ENCODE data around the gene FEM1B.
"Not testable (repeated sequence)": the region's sequence is repeated elsewhere in the genome, so short reads cannot be mapped to it uniquely, and the experiment has no call there.

Gene FEM1B

DNA sequence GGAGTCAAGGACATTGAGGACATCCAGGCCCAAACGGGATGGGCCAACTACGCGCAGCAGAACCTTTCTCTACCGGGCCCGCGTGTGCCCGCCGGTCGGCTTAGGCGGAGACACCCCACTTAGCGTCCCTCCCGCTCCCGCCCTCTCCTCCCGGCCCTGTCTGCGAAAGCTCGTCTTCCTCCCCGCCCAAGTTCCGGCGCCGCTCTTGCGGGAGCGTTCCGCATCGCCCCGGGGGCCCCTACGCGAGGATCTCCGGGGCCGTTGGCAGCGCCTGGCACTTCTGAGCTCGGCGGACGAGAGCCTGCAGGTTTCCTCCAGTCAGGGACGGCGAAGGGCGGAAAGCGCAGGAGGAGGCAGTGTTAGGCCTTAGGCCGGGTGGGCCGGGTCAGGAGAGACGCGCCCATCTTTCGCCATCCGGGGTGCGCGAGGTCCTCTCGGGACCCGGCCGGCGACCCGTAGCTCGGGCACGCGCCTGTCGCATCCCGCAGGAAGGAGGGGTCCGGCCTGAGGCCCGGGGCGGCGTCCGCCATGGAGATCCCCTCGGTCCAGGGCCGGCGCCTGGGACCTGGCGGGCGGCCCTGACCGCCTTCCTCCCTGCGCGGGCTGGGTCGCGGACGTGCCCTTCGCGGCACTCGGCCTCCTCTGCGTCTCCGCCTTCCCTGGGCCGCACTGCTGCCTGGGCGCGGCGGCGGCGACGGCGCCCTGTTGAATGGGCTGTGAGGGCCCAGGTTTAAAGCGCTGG, at the start of gene FEM1B:
FEM1B (plus strand) TSS at position 143 of the 742 bp plus-strand sequence. CDS start 673 bp downstream, outside the sequence.
- DNase-seq = peak; percentile 73

DNA sequence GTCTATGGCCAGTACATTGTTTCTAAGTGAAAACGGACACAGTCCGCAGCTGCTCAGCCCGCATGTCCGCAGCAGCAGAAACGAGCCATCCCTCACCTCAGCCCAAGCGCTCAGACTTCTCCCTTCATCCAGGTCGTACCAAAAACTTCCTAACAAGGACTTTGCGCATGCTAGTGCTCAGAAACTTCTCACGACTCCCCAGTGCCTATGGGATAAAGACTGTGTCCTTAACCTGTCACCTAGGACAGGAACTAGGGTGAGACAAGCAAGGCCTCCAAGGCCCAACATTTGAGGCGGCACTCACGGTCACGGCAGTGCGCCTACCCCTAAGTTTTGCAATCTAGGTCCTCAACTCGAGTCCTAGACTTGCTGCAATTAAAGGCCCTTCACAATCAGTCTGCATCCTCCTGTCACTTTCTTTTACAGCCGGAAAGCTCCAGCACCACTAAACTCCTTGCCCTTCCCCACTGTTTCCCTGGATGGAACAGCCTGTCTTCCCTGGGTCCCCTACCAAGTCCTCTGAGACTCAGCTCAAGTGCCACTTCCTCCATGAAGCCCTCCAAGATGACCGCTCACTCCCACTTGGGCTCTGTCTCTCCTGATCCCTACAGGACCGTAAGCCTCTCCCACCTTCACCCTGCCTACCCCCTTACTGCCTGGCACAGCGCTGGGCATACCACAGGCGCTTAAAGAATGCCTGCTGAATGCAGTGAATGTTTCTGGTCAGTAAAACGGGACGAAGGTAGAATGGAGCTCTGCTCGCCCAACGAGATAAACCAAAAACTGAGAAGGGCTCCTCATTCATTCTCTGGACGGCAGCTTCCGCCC, 49.2 kb upstream of the FEM1B start:
- no peak for DNase-seq

DNA sequence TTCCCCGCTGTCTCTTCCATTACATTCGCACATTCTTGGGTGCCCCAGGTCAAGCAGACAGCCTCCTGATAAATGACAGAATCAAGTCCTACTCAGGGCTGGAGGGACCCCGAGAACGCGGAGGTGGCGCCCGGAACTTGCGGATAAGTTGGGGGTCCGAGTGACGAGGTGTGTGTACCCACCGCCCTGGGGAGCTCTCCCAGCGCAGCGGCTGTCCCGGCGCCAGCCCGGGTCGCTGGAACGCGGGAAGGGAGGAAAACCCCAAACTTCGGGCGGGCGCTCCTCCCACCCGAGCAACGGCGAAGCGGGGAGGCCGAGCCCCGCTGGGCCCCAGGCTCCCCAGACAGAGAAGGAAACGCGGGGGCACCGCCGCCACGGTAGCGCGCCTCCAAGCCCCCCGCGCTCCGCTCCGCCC, 48.6 kb upstream of the FEM1B start:
- no peak for DNase-seq

DNA sequence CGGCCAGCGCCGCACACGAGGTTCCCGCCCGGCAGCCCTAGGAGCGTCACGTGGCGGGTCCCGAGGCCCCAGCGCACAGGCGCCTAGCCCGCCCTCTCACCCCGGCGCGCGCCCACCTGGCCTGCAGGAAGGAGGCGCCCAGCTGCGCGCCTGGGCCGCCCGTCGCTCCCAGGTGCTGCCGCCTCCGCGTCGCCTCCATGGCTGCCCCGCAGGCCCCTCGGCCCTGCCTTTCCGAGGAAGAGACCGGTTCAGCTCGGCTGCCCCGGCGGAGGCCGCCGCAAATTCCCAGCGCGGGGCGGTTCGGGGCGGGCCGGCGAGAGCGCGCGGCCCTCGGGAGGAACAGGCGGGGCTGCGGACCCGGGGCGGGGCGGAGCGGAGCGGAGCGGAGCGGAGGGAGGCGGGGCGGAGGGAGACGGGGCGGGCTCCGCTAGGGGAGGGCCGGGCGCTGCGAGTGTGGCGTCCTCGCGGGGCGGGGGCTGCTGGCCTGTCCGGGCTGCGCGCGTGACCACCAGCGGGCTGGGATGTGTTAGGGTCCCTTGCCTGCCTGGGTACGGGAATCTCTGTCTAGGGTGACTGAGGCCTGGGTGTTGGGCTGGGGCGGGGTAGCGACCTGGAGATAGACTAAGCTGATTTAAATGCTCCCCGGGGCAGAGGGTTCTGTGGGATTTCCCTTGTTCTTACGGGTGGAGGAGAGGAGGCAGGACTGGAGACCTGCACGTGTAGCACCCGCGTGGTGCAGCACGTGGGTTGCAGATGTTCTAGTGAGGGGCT, 48.0 kb upstream of the FEM1B start, which contains the start of gene CLN6:
CLN6 (minus strand) TSS at position 343 of the 771 bp plus-strand sequence; CDS start at position 199, 144 bp downstream.
- DNase-seq = peak; percentile 55

DNA sequence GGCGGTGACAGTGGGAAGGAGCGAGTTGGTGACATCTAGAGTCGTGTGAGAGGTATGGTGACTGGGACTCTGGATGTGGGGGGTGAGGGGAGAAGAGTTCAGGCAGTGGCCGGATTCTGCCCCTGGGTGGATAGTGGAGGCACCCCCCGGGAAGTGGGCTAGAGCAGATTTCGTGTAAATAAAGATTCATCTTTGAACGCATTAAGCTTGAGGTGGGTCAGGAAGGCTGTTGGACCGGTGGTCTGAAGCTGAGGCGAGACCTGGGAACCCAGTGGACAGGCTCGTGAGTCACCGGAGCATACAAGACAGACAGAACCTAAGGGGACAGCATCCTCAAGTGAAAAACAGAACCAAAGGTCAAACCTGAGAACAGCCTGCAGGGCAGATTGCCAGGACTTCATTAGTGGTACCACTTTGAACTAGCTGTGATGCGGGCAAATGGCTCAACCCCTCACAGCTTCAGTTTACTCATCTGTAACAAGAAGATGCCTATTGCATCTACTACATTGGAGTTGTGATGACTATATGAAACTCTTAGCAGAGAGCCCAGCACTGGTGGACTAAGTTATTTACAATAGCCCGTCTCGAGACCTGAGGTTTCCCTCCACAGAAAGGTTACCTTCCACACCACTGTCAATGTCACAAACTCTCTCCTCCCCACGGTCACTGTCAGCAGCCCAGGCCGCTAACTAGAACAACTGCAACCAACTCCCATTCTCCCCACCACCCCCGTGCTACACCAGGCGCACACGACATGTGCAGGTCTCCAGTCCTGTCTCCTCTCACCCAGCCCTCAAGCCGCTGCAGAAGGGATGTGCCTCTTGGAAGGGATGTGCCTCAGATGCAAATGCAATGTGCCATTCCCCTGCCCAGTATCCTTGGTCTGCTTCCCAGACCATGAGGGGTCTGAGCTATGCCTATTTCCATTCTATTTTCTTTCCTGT, 47.1 kb upstream of the FEM1B start:
- no peak for DNase-seq

DNA sequence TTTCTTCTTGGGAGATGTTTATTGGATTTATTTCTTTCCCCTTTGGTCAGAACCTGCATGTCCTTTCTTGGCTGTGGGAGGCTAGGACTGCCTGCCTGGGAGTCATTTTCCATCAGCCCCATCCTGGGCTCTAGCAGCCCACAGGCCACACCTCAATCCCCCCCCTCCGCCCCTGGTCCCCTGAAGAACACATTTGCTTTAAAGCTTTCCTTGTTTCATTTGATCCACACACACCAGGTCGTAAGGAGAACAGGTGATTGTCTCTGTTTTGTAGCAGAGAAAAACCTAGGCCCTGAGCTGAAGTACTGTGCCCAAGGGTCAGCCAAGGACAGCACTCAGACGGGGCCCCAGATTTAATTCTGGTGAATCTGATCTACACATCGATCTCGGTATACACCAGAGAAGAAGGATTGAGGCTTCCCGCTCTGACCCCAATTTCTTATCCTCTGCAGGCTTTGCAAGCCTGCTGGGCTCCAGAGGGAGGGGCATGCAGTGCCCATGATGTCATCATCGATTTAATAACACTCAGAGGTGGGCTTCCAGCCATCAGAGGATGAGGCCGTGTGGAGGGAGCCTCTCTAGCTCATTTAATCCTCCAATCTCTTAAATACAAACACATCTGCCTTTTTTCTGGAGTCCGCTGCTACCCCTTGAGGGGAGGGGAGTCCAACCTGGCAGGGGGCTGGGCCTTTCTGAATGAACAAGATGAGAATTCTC, 46.3 kb upstream of the FEM1B start:
- DNase-seq = peak; percentile 8

DNA sequence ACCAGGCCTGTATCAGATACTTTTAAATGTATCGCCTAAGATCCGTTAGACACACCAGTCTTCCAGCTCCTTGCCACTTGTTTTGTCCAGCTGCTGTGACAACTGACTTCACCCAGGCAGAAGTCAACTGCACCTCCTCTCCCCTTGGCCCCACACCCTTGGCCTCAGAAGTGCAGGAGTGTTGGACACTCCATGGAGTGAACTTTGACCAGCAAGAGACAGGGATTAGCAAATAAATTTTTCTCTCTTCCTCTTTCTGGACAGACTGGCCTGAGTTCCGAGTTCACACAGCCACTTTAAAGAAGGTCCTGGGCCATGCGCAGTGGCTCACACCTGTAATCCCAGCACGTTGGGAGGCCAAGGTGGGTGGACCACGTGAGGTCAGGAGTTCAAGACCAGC, 45.1 kb upstream of the FEM1B start:
- DNase-seq = no peak

DNA sequence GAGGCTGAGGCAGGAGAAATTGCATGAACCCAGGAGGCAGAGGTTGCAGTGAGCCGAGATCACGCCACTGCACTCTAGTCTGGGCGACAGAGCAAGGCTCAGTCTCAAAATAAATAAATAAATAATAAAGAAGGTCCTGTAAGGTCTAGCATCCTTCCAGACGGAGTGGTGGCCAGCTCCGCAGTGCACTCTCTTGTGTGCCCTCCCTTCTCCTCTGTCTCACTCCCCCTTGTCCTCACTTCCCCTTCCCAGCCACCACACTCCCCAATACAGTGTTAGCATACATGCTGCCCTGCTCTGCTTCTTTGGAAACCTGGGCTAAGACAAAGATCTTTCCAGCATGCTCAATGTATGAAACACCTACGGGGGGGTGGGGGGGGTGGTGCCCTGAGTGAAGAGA, 44.6 kb upstream of the FEM1B start:
- no peak for DNase-seq

DNA sequence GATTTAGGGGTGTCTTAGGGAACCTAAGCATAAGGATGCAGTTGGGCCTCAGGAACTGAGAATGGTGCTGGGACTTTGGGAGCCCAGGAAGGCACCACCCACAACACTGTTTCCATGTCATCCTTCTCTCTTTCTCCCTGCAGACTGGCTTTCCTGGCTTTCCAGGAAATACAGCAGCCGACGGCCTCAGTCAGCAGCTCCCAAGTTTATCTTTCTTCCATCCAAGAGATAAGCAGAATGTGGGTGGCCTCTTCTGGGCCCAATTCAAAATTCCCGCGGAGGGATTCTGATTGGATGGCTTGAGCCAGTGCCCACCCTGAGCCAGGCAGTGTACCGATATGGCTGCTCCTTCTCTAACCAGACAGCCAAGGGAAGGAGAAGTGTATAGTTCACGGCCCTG, 43.5 kb upstream of the FEM1B start:
- DNase-seq = no peak

DNA sequence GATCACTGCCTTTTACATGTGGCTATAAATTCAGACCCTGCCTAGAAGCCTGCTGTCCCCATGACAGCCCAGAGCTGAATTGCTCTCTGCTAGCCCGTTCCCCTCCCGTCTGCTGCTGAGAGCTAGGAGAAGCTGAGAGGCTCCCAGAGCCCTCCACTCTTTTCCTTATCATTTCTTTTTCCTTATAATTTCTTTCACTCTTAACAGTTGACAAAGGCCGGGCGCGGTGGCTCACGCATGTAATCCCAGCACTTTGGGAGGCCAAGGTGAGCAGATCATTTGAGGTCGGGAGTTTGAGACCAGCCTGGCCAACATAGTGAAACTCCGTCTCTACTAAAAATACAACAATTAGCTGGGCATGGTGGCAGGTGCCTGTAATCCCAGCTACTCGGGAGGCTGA, 43.0 kb upstream of the FEM1B start:
- not testable (repeated sequence) for DNase-seq

DNA sequence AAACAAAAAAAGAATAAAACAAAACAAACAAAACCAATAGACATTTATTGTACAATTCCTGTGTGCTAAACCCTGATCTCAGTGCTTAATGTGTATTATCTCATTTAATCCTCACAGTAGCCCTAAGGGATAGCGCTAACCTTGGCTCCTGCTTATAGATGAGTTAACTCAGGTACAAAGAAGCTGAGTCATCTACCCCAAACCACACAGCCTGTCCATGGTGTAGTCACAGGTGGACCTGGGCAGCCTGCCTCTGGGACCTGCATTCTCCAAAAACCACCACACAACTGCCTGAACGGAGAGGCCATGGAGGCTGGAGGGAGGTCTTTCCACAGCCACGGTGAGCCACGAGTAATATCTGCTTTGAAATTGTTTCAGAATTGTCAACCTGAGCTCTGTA, 42.5 kb upstream of the FEM1B start:
- no peak for DNase-seq

DNA sequence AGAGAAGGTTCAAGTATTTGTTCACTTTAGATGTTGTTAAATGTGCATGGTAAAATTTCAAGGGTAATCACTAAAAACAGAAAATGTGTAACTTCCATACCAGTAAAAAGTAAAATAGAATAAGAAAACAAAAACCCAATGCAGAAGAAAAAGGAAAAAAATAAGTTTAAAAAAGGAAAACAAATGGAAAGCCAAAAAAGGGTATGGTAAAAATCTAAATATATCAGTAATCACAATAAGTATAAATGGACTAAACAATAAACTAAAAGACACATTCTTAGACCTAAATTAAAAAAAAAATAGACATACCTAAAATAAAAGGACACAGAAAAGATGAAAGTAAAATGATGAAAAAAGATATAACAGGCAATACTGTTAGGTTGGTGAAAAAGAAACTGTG, 38.5 kb upstream of the FEM1B start:
- no peak for DNase-seq

DNA sequence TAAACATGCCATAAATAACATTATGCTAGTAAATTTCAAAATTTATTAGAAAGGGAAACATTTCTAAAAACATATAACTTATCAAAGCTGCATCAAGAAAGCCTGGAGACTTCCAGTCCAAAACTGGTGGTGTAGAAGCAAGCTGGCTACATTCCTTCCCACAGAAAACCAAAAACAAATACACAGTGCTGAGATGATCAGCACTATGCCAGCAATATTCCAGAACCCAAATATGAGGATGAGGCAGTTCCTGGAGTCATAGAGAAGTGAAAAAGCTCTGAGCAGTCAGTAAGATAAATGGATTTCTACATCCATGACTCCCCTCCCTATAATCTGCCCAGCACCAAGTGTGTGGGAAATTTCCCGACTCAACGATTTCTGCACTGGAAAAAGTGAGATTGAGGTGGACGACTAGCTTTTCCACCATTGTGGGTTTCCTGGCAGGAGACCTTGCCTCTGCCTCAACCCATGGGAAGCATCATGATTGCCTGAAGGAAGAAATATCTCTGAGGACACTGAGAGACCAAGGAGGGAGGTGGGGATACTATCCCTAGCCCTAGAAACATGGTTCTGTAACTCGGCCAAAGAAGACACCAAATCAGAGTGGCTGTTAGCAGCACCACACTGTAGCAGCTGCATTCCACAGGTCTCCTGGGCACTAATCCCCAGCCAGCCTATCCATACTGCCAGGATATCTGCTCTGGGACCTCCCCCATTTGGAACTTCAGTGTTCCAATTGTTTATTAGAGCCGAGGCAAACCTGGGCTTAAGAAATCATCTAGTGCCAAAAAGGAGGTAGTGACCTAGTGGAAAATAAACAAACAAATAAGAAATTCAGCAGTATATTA, 36.2 kb upstream of the FEM1B start:
- DNase-seq = no peak

DNA sequence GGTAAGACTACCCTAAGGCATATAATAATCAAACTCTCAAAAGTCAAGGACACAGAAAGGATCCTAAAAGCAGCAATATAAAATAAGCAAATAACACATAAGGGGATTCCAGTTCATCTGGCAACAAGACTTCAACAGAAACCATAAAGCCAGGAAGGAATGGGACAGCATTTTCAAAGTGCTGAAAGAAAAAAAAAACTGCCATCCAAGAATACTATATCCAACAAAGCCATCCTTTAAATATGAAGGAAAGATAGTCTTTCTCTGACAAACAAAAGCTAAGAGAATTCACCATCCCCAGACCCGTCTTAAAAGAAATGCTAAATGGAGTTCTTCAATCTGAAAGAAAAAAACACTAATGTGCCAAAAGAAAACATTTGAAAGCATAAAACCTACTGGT, 33.3 kb upstream of the FEM1B start:
- DNase-seq = no peak

DNA sequence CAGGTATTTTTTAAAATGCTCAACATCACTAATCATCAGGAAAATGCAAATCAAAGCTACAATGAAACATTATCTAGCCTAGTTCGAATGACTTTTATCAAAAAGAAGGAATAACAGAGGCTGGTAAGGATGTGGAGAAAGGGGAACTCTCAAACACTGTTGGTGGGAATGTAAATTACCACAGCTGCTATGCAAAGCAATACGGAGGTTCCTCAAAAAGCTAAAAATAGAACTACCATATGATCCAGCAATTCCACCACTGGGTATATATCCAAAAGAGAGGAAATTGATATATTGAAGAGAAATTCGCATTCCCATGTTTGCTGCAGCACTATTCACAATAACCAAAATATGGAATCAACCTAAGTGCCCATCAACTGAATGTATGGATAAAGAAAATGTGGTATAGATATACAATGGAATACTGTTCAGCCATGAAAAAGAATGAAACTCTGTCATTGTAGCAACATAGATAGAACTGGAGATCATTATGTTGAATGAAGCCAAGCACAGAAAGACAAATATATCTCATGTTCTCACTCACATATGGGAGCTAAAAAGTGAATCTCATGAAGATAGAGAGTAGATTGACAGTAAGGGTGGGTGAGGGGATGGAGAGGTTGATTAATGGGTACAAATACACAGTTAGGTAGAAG, 28.4 kb upstream of the FEM1B start:
- DNase-seq = no peak

DNA sequence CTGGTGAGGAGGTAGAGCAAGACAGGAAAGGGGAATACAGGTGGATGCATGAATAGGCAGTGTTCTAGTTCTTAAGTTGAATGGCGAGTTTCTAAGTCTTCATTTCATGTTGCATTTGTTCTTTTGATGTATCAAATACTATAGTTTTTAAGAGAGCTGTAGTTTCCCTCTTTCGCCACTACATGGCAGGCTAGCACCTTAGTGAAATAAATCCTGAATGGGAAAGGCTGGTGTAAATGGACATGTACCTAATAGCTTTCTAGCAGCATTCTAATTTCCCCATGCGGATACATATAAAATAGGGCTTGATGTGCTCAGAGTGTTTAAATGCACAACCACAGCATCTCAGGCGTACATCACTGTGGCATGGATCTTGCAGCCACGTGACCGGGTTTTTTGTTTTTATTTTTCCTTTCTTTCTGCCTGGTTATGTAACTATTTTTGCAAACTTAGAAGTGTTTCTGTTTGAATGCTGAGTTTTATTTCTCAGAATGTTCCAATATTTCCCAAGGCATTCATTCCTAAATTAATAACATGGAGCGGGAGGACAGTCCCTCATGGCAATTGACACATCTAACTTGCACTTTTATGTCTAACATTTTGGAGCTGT, 24.5 kb upstream of the FEM1B start:
- DNase-seq = peak; percentile 68

DNA sequence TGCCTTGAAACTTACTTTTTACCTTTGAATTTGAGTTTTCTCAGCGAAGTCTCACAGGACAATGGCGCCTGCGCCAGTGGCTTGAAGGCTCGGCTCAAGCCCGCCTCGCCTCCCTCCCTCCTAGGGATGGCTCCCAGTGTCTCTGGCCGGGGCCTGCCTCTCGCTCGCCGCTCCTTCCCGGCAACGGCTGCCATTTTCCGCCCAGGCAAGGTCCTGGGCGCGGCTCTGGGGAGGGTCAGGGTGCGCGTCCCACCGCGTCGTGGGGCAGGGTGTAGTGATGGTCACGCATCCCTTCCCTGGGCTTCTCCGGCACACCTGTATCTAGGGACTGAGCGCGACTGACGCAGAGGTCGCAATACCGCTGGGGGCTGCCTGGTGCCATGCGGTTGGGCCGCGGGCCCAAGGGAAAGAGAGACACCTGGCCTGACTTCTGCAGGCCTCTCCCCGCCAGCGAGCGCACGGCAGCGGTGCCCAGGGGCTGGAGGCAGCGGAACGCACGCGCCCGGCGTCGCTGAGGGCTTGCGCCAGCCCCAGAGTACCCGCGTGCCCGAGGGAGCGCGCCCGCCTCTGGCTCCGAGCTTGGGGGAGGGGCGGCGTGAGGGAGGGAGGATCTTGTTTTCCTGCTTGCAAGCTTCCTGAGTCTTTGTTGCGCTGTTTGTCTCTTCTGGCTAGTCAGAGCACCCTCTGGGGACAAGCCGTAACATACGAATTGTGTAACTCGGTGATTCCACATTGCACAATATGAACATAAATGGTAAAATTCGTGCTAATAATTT, 20.7 kb upstream of the FEM1B start:
- no peak for DNase-seq

DNA sequence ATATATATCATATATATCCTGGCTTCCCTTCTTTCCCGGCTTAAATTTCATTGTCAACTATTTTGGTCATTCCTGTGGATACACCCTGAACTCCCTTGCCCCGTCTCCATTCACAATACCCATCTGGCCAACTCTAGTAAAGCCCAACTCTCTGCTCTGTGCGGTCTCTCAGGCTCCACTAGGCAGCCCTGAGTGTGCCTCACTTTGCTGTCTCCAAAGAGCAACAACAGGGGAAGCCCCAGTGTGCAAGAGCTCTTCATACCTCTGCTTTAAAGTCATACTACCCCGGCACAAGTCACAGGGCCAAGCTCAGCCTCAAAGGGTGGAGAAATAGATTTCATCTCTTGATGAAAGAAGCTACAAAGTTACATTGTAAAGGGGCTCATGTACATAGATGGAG, 18.9 kb upstream of the FEM1B start:
- no peak for DNase-seq

DNA sequence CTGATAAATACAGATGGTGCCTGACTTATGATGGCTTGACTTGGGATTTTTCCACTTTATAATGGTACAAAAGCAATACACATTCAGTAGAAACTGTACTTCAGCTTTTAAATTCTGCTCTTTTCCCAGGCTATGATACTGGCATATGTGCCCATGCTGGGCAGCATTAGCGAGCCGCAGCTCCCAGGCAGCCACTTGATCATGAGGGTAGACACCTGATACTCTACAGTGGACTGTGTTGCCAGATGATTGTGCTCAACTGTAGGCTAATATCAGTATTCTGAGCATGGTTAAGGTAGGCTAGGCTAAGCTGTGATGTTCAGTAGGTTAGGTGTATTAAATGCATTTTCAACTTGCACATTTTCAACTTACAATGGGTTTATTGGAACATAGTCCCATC, 17.7 kb upstream of the FEM1B start:
- no peak for DNase-seq
